Activated T-helper 1 cell treated with Interleukin-2 at 50 U/mL for 16 hours (primary cell): ENCODE measurements around the gene HES4.
"Not testable (repeated sequence)": the region's sequence is repeated elsewhere in the genome, so short reads cannot be mapped to it uniquely, and the experiment has no call there.

ENCODE experiments used
- DNase-seq: peaks from one replicate; pipeline ENCODE4 v3.0.0-alpha.2; 2020; ENCODE audit warnings: low read depth

HES4 gene

DNA sequence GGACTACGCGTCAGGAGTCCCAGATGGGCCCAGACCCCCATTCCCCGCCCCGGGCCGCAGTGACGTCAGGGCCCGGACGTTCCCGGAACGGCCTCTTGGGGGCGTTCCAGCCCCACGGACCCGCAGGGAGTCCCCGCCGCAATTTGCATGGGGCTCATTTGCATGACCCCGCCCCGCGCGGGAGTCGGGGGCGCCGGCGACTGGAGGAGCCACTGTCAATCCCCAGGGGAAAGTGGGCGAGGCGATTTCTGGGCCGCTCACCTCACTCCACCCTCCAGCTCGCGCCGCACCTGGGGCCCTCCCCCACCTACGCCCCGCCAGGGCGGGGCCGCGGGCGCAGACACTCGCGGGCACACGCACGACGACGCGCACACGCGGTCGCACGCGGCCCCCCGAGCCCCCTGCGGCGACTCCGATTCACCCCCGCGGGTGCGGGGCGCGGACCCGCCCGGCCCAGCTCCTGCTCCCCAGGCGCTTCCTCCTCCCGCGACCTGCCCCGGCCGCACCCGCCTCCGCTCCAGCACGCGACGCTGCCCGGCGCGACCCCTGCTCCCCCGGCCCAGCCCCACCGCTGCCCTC, 33.2 kb upstream of the HES4 start:
- DNase-seq = peak; percentile 66

- no peak for DNase-seq
Measured at GRCh38 chr1:1032424-1032823, 32.5 kb upstream of the HES4 start.

DNA sequence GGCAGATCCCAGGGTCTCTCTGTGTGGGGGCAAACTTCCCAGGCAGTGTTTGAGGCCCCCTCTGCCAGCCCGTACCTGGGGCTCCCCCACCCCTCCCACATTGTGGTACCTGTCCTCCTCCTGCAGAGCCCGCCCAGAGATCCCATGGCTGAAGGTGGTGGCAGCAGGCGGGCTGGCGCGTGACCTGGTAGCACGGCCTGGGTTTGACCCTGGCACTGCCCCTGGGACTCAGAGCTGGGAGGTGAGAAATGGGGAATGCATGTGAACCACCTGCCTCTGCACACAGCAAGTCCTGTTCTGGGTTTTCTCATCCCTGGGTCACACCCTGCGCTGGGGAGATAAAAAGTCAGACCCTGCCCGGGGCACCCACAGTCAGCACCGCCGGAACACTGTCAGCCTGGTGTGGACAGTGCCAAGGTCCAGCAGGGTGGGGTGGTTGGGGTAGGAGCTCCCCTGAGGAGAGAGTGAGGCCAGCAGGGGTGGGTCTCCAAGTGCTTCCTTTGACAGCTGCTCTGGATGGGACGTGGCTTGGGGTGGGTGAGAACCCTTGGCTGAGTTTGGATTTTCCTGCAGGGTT, 31.9 kb upstream of the HES4 start:
- no peak for DNase-seq

DNA sequence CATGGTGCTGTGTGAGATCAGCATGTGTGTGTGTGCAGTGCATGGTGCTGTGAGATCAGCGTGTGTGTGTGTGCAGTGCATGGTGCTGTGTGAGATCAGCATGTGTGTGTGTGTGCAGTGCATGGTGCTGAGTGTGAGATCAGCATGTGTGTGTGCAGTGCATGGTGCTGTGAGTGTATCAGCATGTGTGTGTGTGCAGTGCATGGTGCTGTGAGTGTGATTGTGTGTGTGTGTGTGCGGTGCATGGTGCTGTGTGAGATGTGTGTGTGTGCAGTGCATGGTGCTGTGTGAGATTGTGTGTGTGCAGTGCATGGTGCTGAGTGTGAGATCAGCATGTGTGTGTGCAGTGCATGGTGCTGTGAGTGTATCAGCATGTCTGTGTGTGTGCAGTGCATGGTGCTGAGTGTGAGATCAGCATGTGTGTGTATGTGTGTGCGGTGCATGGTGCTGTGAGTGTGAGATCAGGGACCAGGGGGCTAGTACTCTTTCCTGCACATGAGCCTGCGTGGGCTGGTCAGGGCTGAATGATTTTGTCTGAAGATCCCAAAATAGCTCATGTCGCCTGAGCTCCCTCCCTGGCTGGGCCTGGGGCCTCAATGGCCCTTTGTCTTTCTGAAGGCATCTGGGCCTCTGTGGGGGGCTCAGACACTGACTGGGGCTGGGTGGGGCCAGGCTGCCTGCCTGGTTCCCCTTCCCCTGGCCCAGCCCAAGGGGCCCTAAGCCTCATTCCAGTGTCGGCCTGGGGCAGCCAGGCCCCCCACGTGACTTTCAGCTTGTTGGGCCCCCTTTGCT, 31.2 kb upstream of the HES4 start:
- not testable (repeated sequence) for DNase-seq

DNA sequence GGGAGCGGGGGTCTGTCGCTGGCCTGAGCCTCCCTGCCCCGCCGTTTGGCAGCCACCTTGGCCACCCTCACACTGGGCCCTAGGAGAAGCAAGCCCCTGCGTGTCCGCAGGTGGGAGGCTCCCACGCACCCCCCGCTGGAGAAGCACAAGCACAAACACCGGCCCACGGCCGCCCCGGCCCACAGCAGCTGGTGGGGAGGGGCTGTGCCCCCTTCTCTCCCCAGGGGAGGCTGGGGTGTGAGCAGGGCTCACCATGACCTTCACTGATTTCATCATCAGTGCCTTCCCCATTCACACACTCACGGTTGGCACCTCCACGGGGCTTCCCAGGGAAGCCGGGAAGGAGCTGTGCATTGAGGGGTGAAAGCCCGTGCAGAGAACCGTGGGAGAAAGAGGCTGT, 27.9 kb upstream of the HES4 start:
- no peak for DNase-seq

GRCh38 chr1:1026599-1027413, 26.9 kb upstream of the HES4 start:
- DNase-seq = no peak

DNA sequence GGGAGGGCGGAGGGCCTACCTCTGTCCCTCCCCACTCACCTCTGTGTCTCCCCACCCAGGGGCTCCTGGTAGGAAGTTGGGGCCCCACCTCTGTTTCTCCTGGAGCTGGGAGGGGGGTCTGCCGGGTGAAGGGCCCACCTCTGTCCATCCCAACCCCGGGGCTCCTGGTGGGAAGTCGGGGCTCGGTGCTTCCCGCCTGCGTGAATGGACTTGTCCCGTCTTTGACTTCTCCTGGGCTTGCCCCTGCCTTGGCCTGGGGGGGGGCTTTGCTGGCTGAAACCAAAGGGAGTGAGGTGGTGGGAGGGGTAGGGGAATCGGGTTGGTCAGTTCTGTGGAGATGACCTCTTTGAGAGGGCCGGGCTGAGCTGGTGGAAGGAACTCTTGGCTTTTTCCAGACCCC, 25.8 kb upstream of the HES4 start:
- DNase-seq = no peak

DNA sequence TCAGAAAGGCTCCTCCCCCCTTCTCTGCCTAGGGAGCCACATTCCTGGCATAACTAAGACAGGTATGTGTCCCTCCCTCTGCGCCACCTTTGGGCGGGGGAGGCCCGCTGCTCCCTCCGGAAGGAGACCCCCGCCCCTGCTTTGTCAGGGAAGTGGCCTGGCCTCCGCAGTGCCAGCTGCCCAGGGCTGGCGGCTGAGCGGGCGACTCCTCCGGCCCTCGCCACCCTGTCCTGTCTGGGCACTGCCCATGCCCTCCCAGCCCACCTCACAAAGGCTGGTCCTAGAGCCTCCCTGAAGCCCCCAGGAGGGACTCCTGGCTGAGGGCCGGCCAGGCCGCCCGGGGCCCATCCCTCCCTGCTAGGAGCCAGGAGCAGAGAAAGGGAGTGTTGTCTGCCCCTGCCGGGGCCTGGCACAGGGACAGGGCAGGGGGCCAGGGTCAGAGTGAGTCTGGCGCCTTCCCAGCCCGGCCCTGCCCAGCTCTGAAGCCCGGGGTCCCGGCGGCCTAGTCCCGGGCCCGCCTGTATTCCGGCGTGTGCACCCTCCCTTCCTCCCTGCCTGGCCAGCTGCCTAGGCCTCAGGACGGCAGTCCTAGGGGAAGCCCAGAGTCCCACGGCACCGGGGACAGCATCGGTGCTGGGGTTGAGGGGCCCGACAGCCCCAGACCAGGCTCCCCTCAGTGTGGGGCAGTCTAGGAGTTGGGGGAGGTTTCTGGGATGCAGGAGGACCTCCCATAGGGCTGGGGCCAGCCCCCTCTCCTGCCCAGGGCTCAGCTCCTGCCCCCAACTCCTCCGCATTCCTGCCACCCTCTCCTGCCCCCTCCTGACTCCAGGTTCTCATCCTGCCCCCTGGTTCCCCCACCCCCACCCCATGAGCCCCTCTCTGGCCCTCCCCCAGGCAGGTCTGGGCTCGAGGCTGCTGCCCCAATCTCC, 25.1 kb upstream of the HES4 start:
- DNase-seq = no peak

DNA sequence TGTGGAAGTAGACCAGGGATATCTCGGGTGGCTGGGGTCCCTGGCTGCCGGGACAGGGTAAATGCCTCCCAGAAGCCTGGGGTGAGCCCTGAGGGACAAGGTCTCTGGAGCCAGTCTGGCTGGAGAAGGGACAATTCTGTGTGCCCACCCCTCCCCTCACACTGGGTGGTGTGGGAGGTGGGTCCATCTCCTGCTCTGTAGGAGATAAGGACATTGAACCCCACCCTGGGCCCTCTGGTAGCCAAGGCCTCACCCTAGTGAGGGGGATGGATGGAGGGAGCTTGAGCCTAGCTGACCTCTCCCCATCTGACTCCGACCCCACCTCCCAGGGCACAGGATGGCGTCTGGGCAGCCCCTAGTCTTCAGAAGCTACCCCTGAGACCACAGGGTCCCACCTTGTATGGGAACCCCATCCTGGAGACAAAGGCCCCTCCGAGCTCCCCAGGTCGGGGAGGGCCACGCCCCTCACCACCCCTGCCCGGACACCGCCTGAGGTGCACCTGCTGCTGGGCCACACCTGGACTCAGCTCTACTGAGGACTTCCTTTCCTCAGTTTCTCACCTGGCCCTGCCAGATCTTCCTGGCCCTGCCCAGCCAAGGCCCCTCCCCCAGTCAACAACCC, 24.4 kb upstream of the HES4 start:
- no peak for DNase-seq

- no peak for DNase-seq
Measured at GRCh38 chr1:1023700-1024099, 23.8 kb upstream of the HES4 start.

DNA sequence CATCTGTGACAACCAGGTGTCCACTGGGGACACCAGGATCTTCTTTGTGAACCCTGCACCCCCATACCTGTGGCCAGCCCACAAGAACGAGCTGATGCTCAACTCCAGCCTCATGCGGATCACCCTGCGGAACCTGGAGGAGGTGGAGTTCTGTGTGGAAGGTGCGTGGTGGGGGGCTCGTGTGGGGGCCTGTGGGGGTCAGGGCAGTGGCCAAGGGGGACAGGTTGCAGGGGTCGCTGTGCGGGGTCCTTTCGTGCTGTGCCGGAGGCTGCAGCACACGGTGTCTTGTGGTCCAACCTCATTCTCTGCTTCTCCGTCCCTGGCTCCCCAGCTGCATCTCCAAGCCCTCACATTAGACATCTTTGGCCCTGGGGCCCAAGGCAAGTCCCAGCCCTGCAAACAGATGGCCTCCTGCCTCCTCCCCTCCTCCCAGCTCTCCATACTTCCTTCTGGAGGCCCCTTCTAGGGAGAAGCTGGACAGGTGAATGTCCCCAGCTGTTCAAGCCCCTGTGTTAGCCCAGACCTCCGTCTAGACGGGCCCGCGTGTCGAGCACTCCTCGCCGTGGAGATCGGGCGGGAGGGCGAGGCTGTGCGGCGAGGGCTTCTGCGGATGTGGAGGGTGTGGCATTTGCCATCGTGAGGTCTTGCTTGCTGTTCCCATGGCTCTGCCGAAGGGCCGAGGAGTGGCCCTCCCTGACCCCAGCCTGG, 22.6 kb upstream of the HES4 start:
- no peak for DNase-seq

DNA sequence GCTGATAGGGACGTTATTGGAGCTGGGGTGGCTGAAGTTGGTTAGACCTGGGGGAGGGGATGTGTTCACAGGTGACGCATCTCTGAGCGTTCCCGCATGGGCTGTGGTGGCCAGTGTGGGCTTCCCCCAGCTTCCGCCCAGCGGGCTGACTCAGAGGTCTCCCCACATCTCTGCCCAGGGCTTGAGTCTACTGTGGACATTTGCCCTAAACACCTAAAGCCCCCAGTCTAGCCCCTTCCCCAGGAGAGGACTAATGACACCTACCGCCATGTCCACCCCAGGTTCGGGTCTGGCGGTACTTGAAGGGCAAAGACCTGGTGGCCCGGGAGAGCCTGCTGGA, 22.0 kb upstream of the HES4 start:
- no peak for DNase-seq

DNA sequence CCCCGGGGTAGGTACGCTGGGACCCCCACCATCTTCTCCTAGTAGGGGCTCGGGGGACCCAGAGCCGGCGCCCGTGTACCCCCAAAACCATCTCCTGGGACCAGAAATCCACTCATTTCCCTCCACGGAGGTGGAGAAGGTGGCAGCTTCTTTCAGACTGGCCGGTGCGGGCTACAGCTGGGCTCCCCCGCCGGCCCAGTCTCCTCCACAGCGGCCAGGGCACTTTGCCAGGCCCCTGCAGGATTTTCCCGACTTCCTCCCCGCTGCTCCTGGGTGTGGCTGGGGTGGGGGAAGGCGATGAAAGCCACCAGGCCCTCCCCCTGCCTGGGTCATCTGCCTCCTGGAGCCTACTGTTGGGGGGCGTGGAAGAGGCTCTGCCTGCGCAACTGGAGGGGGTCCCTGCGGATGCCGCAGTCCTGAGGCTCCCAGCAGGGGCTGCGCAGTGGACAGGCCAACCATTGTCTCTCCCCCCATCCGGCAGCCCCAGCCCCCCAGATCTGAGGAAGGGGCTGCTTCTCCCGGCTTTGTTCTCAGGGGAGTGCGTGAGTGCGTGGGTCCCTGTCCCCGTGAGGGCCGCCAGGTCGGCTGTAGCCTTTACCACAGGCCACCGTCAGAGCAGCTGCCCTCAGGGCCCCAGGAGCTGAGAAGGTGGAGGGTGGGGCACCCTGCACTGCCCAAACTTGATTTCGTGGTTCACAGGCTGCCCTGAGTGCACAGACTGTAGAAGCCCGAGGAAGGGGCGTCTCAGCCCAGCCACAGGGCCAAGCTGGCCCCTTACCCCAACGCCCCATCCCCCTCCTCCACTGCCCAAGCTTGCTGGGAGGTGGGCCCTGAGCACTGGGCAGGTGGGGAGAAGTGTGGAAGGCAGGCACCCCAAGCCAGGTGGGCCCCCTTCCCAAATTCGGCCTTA, 21.4 kb upstream of the HES4 start:
- no peak for DNase-seq

DNA sequence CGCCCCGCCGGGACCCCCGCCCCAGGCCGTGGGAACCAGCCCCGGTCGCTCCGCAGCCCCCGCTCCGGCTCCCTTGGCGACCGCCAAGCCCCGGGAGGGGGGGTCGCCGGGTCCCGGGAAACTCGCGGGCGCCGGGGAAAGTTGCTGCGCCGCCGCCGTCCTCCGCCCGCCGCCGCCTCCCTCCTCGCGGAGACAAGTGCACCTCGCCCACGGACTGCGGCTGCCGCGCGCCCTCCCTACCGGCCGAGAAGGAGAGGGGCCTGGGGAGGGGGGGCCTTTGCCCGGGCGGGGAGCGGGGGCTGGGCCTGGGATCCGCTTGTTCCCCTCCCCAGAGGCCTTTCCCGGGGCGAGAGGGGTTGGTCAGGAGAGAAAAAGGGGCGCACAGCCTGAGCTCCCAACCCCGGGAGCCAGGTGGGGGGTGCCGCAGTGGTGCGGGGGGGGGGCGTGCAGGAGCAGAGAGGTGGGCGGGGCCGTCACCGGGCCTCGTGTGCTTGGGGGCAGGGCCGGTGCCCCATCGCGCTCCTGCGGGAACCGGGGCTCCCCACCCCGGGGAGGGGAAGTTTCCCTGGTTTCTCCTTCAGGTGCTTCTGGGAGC, 20.6 kb upstream of the HES4 start:
- no peak for DNase-seq

GRCh38 chr1:1020000-1020404, 20.1 kb upstream of the HES4 start, which contains the start of gene AGRN:
AGRN (plus strand) TSS chr1:1020120; CDS start chr1:1020173, 53 bp downstream.
- DNase-seq = no peak

DNA sequence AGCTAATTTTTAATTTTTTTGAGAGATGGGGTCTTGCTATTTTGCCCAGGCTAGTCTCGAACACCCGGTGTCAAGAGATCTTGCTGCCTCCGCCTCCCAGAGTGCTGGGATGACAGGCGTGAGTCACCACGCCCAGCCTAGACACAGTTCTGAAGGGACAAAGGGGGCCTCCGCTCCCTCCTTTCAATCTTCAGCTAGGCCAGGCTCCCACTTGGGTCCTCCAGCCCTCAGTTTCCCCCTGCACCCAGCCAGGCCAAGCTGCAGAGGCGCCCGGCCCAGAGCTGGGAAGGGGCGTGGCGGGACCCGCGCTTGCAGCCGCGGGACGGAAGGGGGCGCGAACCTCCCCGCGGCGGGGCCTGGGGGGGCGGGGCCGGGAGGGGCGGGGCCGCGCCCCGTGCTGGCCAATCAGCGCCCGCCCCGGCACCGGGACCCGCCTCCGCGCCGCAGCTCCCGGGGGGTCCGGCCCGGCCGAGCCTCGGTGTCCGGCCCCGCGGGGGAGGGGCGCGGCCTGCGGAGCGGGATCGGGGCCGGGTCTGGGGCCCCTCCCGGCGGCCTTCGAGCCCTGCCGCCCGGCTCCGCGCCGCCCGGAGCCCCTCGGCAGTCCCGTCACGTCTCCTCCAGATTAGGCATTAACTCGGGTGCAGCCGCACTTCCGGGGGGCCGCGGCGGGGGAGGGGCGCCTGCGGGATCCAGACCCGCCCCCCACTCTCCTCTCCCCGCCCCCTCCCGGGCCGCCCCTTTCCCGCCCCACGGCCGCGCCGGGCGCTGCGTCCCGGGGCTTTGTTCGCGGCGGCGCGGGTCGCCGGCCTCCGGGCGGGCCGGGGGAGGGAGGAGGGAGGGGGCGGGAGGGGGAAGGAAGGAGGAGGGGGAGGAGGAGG, 19.5 kb upstream of the HES4 start:
- peak; percentile 68 for DNase-seq

GRCh38 chr1:1018321-1018685, 18.4 kb upstream of the HES4 start:
- not testable (repeated sequence) for DNase-seq
